ENCODE results near the gene DPF1.

The DPF1 gene

DNA sequence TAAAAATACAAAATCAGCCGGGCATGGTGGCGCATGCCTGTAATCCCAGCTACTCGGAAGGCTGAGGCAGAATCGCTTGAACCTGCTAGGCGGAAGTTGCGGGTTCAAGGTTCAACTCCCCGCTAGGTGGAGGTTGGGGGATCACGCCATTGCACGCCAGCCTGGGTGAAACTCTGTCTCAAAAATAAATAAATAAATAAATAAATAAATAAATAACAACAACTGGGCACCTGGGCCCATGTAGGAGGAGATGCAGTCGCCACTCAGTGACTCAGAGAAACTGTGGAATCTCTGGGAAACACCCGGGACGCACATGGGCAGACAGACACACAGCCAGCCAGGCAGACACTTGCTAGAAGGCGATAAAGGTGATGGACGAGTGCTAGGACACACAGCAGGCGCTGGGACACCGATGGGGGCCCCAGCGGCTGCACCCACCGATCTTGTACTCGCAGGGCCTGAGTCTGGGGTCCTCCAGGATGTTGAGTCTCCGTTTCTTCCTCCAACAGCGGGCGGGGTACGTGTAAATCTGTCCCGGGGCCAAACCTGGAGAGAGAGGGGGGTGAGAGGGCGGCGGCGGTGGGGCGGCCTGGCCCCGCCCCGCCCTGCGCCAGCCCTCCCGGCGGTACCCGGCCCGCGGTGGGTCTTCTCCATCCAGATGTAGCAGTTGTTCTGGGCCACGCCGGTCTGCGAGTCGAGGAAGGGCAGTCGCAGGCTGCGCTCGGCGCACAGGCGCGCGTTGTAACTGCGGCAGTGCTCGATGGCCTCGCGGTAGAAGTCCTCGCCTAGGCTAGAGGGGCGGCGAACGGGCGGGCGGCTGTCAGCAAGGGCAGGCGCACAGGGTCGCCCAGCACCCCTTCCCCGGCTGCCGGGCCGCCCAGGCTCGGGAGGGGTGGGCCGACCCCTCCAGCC is 1.8 kb downstream of the DPF1 start:
- no peak for DNase-seq (ENCODE audit: low read depth in 3 of 3)

GRCh38 chr19:38221421-38221820 is 2.6 kb downstream of the DPF1 start:
- no peak for DNase-seq (ENCODE audit: low read depth in 3 of 3)

DNA sequence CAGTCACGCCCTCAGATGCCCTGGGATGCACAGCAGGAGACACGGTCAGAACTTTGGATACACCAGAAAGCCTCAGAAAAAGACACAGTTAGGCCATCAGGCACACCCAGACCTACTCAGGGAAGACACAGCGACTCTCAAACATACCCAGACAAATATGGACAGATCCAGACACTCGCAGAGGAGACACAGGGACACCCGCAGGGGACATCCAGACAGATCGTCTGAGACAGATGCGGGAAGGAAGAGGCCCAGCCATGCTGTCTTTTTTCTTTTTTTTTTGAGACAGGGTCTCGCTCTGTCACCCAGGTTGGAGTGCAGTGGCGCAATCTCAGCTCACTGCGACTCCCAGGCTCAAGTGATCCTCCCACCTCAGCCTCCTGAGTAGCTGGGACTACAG is 4.8 kb downstream of the DPF1 start:
- no peak for DNase-seq (ENCODE audit: low read depth in 3 of 3)

- DNase-seq (ENCODE audit: low read depth in 3 of 3): no peak
Measured at GRCh38 chr19:38218204-38218603, 5.8 kb downstream of the DPF1 start.

DNA sequence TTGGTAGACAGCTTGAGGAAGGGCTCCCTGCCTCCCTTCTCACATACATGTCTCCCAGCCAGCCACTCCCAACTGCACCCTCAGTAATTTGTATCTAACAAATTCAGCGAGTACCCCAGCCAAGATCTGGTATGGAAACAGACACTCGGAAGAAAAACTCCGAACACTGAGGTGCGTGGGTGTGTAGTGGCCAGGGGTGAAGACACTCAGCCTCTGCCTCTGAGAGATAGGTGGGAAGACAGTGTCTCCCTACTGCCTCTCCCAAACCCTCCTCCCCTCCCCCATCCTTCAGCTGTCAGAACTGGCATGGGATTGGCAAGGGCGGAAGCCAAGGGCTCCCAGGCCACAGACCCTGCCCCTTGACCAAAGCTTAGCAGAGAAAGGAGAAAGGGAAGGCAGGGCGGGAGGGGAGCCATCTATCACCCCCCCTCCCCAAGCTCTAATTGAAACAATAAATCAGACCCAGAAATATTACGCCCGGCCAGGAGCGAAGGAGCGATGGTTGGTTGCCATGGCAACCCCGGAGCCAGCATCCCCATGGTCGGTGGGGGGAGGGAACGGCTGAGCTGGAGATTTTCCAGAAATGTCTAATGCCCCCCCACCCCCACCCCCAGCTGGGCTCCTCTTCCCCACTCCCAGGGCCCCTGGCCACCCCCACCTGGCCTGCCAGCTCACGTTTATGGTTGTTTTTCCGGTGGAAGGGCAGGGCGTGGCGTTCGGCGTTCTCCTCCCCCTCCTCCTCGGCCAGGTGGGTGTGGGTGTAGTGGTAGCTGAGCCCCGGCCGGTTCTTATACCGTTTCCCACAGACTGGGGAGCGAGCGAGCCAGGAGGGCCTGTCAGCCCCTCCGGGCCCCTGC is 7.0 kb downstream of the DPF1 start:
- DNase-seq (ENCODE audit: low read depth in 3 of 3): no peak

GRCh38 chr19:38213911-38214625 is 10.0 kb downstream of the DPF1 start:
- no peak for DNase-seq (ENCODE audit: low read depth in 3 of 3)

DNA sequence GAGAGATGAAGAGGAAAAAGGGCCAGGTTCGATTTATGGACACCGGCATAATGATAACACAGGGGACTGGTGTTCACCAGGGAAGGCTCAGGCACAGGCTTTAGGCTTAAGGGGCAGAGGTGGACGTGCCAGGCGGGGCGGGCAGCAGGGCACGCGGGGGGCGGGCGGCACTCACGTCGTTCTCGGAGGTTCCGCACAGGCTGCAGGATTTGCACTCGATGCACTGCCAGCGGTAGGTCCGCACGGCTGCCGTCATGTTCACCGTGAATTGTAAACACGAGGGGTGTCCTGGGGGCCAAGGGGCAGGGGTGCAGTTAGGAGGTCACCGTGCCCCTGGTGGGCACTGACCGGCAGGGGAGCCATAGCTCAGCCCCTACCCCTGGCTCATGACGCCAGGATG is 10.6 kb downstream of the DPF1 start:
- DNase-seq (ENCODE audit: low read depth in 3 of 3): no peak

GRCh38 chr19:38211766-38212165 is 12.3 kb downstream of the DPF1 start:
- DNase-seq (ENCODE audit: low read depth in 3 of 3): no peak

DNA sequence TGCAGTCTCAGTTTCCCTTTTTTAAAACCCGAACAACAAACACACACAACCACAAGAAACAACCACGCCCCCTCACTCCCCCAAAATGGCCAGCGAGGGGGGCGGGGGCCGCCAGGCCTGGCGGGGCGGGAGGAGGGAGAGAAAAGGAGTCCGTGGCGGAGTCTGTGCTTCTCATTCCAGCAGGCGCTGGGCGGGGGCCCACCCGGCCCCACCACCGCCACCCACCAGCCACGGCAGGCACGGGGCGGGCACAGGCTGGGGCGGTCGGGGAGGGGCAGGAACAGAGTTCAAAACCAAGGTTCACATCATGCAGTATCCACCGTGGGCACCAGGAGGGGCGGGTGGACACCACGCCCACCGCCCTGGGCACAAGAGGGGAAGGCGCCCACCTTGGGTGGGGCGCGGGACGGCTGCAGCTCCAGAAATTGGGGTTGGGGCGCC is 12.9 kb downstream of the DPF1 start:
- DNase-seq (ENCODE audit: low read depth in 3 of 3): no peak

DNA sequence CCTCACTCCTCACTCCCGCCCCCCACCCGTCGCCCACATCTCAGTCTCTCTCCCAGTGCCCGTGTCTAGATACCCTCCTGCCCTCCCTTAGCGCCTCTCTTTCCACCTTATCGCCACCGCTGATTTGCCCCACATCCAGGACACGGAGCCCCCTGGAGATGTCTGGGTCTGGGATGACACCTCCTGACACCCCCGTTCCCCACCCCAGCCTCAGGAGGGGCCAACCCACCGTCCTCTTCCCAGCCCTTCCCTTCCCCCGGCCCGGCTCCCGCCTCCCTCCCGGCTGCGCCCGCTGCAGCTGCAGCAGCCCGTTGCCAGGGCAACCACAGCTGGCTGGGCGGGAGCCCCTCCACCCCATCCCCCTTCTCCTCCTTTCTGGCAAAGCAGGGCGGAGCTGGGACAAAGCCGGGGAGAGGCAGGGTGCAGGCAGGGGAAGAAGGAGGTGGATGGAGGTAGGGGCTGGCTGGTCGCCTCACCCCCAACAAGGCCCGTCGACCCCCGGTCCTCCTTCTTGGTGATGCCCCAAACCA is 13.5 kb downstream of the DPF1 start:
- DNase-seq (ENCODE audit: low read depth in 3 of 3): no peak

DNA sequence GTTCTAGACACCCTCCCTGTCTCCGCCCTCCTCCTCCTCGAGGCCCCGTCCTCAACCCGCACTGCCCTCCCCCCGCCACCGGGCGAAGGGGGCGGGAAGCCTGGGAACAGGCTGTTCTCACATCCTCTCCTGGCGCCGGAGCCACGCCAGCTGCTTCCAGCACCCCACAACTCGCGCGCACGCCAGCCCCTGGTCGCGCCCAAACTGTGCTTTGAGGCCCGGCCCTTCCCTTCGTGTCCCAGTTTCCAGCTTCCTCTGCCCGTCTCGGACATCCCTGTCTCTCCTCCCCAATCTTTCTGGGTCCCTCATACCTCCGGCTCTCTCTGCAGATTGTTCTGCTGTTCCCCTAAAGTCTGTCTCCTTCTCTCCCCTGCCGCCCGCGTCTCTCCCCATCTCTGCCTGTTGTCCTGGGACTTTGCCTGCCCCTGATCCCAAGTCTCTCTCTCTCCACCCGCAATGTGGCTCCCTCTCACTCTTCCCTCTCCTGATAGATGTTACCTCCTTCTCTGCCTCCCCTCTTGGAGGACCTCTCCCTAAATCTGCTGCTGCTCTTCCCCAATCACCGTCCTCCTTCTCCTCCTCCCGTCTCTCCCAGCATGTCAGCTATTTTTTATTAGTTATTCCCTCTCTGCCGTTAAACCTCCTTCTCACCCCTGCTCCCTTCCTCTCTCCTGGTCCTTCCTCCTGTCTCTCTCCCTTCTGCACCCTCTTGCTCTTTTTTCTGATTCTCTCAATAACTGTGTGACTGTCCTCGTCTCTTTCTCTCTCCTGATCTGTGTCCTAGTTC is 14.2 kb downstream of the DPF1 start:
- DNase-seq (ENCODE audit: low read depth in 3 of 3): no peak

DNA sequence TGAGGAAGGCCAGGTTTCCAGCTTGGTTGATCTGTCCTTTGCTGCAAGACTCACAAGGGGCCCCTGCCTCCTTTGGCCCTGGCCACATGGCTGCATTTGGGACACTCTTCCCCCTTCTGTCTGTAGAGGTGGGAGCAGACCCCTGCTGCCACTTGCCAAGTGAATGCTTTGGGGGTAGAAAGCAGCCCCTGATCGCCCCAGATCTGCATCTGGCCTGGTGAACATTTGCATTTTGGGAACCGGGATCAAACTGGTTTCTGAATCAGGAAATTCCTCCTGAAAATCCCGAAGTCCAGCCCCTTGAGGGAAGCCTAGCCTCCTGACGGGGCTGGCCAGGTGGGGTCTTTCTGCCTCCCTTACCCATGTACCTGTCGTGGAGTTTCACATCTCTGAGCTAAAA is 14.9 kb downstream of the DPF1 start:
- no peak for DNase-seq (ENCODE audit: low read depth in 3 of 3)

GRCh38 chr19:38208571-38208970 is 15.5 kb downstream of the DPF1 start:
- DNase-seq (ENCODE audit: low read depth in 3 of 3): no peak

DNA sequence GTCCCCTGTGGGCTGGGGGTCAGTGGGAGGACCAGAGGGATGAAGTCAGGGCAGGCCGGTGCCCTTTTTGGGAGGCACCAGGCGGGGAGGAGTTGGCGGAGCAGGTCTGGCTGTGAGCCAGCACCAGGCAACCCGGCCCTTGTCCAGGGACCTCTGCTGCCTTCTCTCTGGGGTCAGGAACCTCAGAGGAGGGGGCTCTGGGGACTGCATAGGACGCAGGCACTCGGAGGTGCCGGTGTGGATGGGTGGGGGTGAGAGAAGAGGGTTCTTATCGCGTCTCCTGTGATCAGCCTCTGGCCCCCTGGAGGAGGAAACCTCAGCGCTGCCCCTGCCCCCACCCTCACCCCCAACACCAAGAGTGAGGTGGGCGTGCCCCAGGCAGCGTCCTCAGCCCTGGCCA is 16.5 kb downstream of the DPF1 start:
- no peak for DNase-seq (ENCODE audit: low read depth in 3 of 3)

- no peak for DNase-seq (ENCODE audit: low read depth in 3 of 3)
Measured at GRCh38 chr19:38206928-38207327, 17.1 kb downstream of the DPF1 start.

- no peak for DNase-seq (ENCODE audit: low read depth in 3 of 3)
Measured at GRCh38 chr19:38206006-38206745, 17.8 kb downstream of the DPF1 start.

GRCh38 chr19:38204728-38205127 is 19.3 kb downstream of the DPF1 start:
- DNase-seq (ENCODE audit: low read depth in 3 of 3): no peak

DNA sequence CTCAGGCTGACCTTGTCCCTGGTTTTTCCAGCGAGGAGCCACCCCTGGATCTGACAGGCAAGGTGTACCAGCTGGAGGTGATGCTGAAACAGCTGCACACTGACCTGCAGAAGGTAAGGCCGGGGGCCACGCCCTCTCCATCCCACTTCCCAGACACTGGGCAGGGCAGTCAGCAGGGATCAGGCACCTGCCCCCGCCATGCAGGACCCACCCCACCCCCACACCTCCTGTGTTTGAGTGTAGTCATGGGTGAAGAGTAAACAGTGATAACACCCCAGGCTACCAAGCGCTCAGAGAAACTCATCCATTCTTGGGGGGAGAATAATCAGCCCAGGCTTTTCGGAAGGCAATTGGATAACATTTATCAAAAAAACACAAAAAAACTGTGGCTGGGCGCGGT is 19.9 kb downstream of the DPF1 start:
- DNase-seq (ENCODE audit: low read depth in 3 of 3): no peak

- no peak for DNase-seq (ENCODE audit: low read depth in 3 of 3)
Measured at GRCh38 chr19:38203197-38203596, 20.8 kb downstream of the DPF1 start.

DNA sequence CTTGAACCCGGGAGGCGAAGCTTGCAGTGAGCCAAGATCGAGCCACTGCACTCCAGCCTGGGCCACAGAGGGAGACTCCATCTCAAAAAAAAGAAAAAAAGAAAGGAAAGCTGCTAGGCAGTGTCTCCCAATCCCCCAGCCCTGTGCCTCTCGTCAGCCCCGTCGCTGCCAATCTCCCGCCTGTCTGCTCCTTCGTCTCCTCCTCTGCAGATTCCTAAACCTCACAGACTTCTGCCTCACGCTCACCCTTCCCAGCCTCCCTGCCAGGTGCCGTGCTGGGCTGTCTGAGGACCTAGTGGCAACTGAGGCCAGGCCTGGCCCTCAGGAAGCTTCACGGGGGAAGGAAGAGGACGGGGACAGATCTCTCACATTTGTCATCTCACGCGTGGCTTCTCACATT is 21.5 kb downstream of the DPF1 start:
- DNase-seq (ENCODE audit: low read depth in 3 of 3): no peak
